Measurements from ENCODE around the gene COPE. TPM values are rescaled to one million over a fixed set of nuclear protein-coding genes. Genes with fewer than 3 reads are reported as not detected.
A peak's percentile ranks its signal among the peaks of the same experiment; 100 is the strongest.

The COPE gene
- total and polyA plus RNA-seq, 2 of the 8 experiments (the other 6 are each of a cell fraction or from before 2014, with no cell fraction given) = 178 to 356 TPM

DNA sequence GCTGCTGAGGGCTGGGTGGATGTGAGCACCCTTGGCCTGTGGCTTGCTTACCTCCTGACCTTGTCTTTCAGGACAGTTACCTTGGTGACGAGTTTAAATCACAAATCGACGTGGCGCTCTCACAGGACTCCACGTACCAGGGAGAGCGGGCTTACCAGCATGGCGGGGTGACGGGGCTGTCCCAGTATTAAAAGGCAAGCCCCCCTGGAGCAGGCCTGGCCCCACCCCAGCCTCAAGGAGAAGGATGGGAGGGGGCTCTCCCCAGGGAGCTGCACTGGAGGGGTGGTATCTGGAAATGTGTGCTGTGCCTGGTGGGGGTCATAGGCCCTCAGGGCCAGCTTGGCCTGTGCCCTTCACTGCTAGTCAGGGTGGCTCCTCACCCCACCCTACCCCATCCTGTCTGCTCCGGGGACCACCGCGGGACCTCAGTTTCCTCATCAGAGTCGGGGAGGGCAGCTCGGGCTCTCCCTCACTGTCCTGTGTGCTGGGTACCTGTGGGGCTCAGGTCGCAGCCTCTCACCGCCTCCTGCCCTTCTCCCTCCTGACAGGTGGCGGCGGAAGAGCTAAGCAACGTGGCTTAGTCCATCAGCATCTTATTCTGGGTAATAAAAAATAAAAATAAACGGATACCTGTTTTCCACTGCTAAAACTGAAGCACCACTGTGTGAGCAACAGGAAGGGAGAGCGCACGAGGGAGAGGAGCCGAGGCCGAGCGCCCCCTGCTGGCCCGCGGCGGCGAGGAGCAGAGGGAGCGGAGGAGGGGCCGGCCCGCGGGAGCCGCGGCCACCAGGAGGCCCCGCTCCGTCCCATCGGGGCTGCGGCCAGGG lies 53.0 kb downstream of the COPE start (continued):
- no peak for TF ChIP-seq CEBPB (IDR thresholded peaks at IDR 0.05; ENCODE audit: low read depth, low read length)
- TF ChIP-seq PHF8 (conservative IDR thresholded peaks at IDR 0.05; ENCODE audit: low read depth, low read length) = no peak
- TF ChIP-seq, protein P1, sequence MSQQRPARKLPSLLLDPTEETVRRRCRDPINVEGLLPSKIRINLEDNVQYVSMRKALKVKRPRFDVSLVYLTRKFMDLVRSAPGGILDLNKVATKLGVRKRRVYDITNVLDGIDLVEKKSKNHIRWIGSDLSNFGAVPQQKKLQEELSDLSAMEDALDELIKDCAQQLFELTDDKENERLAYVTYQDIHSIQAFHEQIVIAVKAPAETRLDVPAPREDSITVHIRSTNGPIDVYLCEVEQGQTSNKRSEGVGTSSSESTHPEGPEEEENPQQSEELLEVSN (IDR thresholded peaks at IDR 0.05) = peak; percentile 16; the same call in 1 of the 2 replicates
- TF ChIP-seq GTF2F1 (IDR thresholded peaks at IDR 0.05; ENCODE audit: borderline replicate concordance, low read depth, low read length) = no peak
- no peak for TF ChIP-seq EGR1 (IDR thresholded peaks at IDR 0.05; ENCODE audit: borderline replicate concordance, low read depth, low read length)
- TF ChIP-seq HDAC2 (IDR thresholded peaks at IDR 0.05; ENCODE audit: borderline replicate concordance in 1 of 2, low read depth in 2 of 2, low read length in 2 of 2) = no peak
- TF ChIP-seq CBX5 (IDR thresholded peaks at IDR 0.05; ENCODE audit: low read depth, low read length) = no peak
- no peak for TF ChIP-seq MAFK (IDR thresholded peaks at IDR 0.05; ENCODE audit: low read depth, low read length)
- no peak for TF ChIP-seq SP2 (IDR thresholded peaks at IDR 0.05; ENCODE audit: low read length)
- TF ChIP-seq ASH2L (IDR thresholded peaks at IDR 0.05; ENCODE audit: low read length) = no peak
- TF ChIP-seq CBX8 (IDR thresholded peaks at IDR 0.05; ENCODE audit: borderline replicate concordance, low read depth, low read length) = no peak
- TF ChIP-seq SAP30 (IDR thresholded peaks at IDR 0.05; ENCODE audit: insufficient read depth, insufficient replicate concordance, low read length) = no peak
- TF ChIP-seq YY1 (IDR thresholded peaks at IDR 0.05; ENCODE audit: low read depth, low read length) = no peak
- no peak for TF ChIP-seq EZH2 (IDR thresholded peaks at IDR 0.05; ENCODE audit: low read depth, low read length, severe bottlenecking)
- no peak for TF ChIP-seq NANOG (IDR thresholded peaks at IDR 0.05; ENCODE audit: insufficient read depth, low read depth, low read length, poor library complexity, severe bottlenecking)
- TF ChIP-seq EP300 (IDR thresholded peaks at IDR 0.05; ENCODE audit: borderline replicate concordance in 1 of 2, low read depth in 2 of 2, low read length in 2 of 2) = no peak
- no peak for TF ChIP-seq KDM1A (IDR thresholded peaks at IDR 0.05; ENCODE audit: borderline replicate concordance, low read length)
- no peak for TF ChIP-seq HDAC6 (IDR thresholded peaks at IDR 0.05; ENCODE audit: low read depth, low read length)
- no peak for TF ChIP-seq CTBP2 (IDR thresholded peaks at IDR 0.05; ENCODE audit: borderline replicate concordance, insufficient read depth, insufficient read length, low read length)
- no peak for TF ChIP-seq SP4 (IDR thresholded peaks at IDR 0.05; ENCODE audit: low read length)
- TF ChIP-seq, protein P2, sequence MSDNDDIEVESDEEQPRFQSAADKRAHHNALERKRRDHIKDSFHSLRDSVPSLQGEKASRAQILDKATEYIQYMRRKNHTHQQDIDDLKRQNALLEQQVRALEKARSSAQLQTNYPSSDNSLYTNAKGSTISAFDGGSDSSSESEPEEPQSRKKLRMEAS (IDR thresholded peaks at IDR 0.05) = peak; percentile 77
- no peak for TF ChIP-seq RXRA (IDR thresholded peaks at IDR 0.05; ENCODE audit: insufficient read depth, low read depth, low read length)
- TF ChIP-seq TBP (IDR thresholded peaks at IDR 0.05; ENCODE audit: low read depth, low read length) = no peak
